Measurements from ENCODE around the gene ARMC2.

GRCh38 chr6:108839083-108839642 lies 9.1 kb upstream of the ARMC2 start:
- TF ChIP-seq, protein P1, sequence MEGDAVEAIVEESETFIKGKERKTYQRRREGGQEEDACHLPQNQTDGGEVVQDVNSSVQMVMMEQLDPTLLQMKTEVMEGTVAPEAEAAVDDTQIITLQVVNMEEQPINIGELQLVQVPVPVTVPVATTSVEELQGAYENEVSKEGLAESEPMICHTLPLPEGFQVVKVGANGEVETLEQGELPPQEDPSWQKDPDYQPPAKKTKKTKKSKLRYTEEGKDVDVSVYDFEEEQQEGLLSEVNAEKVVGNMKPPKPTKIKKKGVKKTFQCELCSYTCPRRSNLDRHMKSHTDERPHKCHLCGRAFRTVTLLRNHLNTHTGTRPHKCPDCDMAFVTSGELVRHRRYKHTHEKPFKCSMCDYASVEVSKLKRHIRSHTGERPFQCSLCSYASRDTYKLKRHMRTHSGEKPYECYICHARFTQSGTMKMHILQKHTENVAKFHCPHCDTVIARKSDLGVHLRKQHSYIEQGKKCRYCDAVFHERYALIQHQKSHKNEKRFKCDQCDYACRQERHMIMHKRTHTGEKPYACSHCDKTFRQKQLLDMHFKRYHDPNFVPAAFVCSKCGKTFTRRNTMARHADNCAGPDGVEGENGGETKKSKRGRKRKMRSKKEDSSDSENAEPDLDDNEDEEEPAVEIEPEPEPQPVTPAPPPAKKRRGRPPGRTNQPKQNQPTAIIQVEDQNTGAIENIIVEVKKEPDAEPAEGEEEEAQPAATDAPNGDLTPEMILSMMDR (conservative IDR thresholded peaks at IDR 0.05; ENCODE audit: low read length), result no peak
- no peak for TF ChIP-seq EZH2phosphoT487 (IDR thresholded peaks at IDR 0.05; ENCODE audit: borderline replicate concordance)
